Keratinocyte (primary cell): ENCODE results near the gene CCDC12. TPM values are rescaled to one million over a fixed set of nuclear protein-coding genes. Genes with fewer than 3 reads are reported as not detected.

Experiments
- DNase-seq: peaks from one replicate; pipeline ENCODE4 v3.0.0-alpha.2; 2011; ENCODE audit warnings: low read depth, missing footprints, low spot score
- FAIRE-seq: peaks from 2 replicates; lab custom pipeline; 2011; peaks lifted over from hg19 to GRCh38; lab: Jason Lieb, UNC
- H2AFZ ChIP-seq: 2 replicates; pipeline ENCODE4 v1.6.0; 2012; ENCODE audit warnings: low read length, control low read depth, inconsistent platforms; ENCODE audit not compliant: control insufficient read depth
- H3K27ac ChIP-seq: 2 replicates; pipeline ENCODE4 v1.5.1; 2011; ENCODE audit warnings: low read length; ENCODE audit not compliant: control insufficient read depth, insufficient read depth
- H3K27me3 ChIP-seq: 3 replicates; pipeline ENCODE4 v1.6.0; 2011; ENCODE audit warnings: low read length; ENCODE audit not compliant: control insufficient read depth, insufficient read depth; ENCODE audit errors: extremely low read depth
- H3K36me3 ChIP-seq, 2 experiments: 2 replicates in 1 of 2; 3 replicates in 1 of 2; pipeline ENCODE4 v1.5.1; 2011; ENCODE audit warnings: low read length in 2 of 2, mild to moderate bottlenecking in 1 of 2; ENCODE audit not compliant: control insufficient read depth in 2 of 2, insufficient read depth in 2 of 2; ENCODE audit errors: extremely low read depth in 1 of 2
- H3K4me1 ChIP-seq: 3 replicates; pipeline ENCODE4 v1.5.1; 2011; ENCODE audit warnings: low read length; ENCODE audit not compliant: control insufficient read depth, insufficient read depth; ENCODE audit errors: extremely low read depth
- H3K4me2 ChIP-seq: 3 replicates; pipeline ENCODE4 v1.6.0; 2011; ENCODE audit warnings: low read depth, low read length; ENCODE audit not compliant: control insufficient read depth, insufficient read depth; ENCODE audit errors: extremely low read depth
- H3K4me3 ChIP-seq, 3 experiments: fragments of 200-600 bp in 1 of 3; sonication (generic) in 1 of 3; 2 replicates in 2 of 3; 3 replicates in 1 of 3; pipeline ENCODE4 v1.5.1; 2011 to 2016; ENCODE audit warnings: low read length in 3 of 3, mild to moderate bottlenecking in 3 of 3, control low read depth in 2 of 3, inconsistent platforms in 1 of 3, low read depth in 1 of 3, mixed read lengths in 1 of 3, mixed run types in 1 of 3, moderate library complexity in 1 of 3; ENCODE audit not compliant: control insufficient read depth in 2 of 3, insufficient read depth in 2 of 3; ENCODE audit errors: extremely low read depth in 1 of 3
- H3K79me2 ChIP-seq: 2 replicates; pipeline ENCODE4 v1.6.0; 2012; ENCODE audit warnings: low read length; ENCODE audit not compliant: control insufficient read depth, insufficient read depth
- H3K9ac ChIP-seq: 3 replicates; pipeline ENCODE4 v1.6.0; 2011; ENCODE audit warnings: low read length; ENCODE audit not compliant: control insufficient read depth, insufficient read depth; ENCODE audit errors: extremely low read depth
- H3K9me1 ChIP-seq: 3 replicates; pipeline ENCODE4 v1.6.0; 2011; ENCODE audit warnings: low read length; ENCODE audit not compliant: control insufficient read depth, insufficient read depth; ENCODE audit errors: extremely low read depth
- H3K9me3 ChIP-seq: 2 replicates; pipeline ENCODE4 v1.5.1; 2012; ENCODE audit warnings: low read depth, low read length; ENCODE audit not compliant: control insufficient read depth
- H4K20me1 ChIP-seq: 3 replicates; pipeline ENCODE4 v1.6.0; 2011; ENCODE audit warnings: low read length; ENCODE audit not compliant: control insufficient read depth, insufficient read depth; ENCODE audit errors: extremely low read depth
- CTCF ChIP-seq, 3 experiments: IDR thresholded peaks in 1 of 3; conservative IDR thresholded peaks in 1 of 3; optimal IDR thresholded peaks in 1 of 3; 2 replicates in 2 of 3; 3 replicates in 1 of 3; pipeline versions ENCODE3 to v1.5.1; 2011; ENCODE audit warnings: low read length in 3 of 3, mild to moderate bottlenecking in 3 of 3, moderate library complexity in 2 of 3, control low read depth in 1 of 3, inconsistent platforms in 1 of 3; ENCODE audit not compliant: insufficient read depth in 2 of 3; ENCODE audit errors: extremely low read depth in 1 of 3
- EZH2 ChIP-seq: IDR thresholded peaks from one replicate; pipeline ENCODE4 v1.6.1; 2012; ENCODE audit warnings: inconsistent platforms, mild to moderate bottlenecking, low read length, moderate library complexity
- dilution Hi-C: fragments of 300-500 bp; cut with MboI; formaldehyde crosslinking; loops from one replicate; pipeline ENCODE4 v1.7.0; 2020; ENCODE audit warnings: low sequenced_read_pairs; ENCODE audit not compliant: extremely low pct_ligation_motif_present
- polyA plus RNA-seq, 5 experiments: library from polyadenylated mRNA; depleted of rRNA in 3 of 5; stranded (reverse) in 3 of 5; stranded (forward) in 1 of 5; unstranded in 1 of 5; fragments of >200 nt; gene quantifications; 1 replicate in 1 of 5; 2 replicates in 3 of 5; 3 replicates in 1 of 5; pipeline versions ENCODE4 v1.2.1 to v1.2.3, GENCODE V29; 2011 to 2012; ENCODE audit warnings: missing spikeins in 2 of 5, low read depth in 1 of 5, low replicate concordance in 1 of 5

Gene CCDC12
- polyA plus RNA-seq, 1 donor (not counting 4 experiments of a cell fraction or from before 2014, with no cell fraction given): 27.5 TPM

- Histone ChIP-seq H3K27ac (no peak overlapping the region), H3K4me3 (no peak overlapping the region), H3K4me2 (no peak overlapping the region), H3K9me1 (no peaks in the 10 kb centered on the region), H3K36me3 (peaks cover 61 to 66% of the 10 kb centered on the region in 2 experiments), H3K9ac (no peak overlapping the region), H3K9me3 (no peaks in the 10 kb centered on the region), H2AFZ (no peak overlapping the region), H3K27me3 (no peaks in the 10 kb centered on the region), H3K4me1 (no peaks in the 10 kb centered on the region), H4K20me1 (no peaks in the 10 kb centered on the region), H3K79me2 (peaks cover 10% of the 10 kb centered on the region)
- dilution Hi-C loops: no loop called here
- DNase-seq (no peak), FAIRE-seq (no peak)
- TF ChIP-seq CTCF (optimal IDR thresholded peaks at IDR 0.05 in 1 of 3, IDR thresholded peaks at IDR 0.05 in 1 of 3, conservative IDR thresholded peaks at IDR 0.05 in 1 of 3; ENCODE audit: extremely low read depth in 1 of 3, insufficient read depth in 2 of 3, low read length in 3 of 3) (no peak), EZH2 (no peak)
Measured at GRCh38 chr3:46922871-46923558, 53.5 kb downstream of the CCDC12 start.

GRCh38 chr3:46922426-46922825, 54.1 kb downstream of the CCDC12 start:
- dilution Hi-C loops: no loop called here

More at GRCh38 chr3:46922426-46922825, 54.1 kb downstream of the CCDC12 start:
- no peak overlapping the region for H3K4me2 ChIP-seq
- peaks cover 5% of the 10 kb centered on the region for H3K79me2 ChIP-seq
- H3K36me3 ChIP-seq: peaks cover 60 to 70% of the 10 kb centered on the region in 2 experiments
- no peak overlapping the region for H3K4me3 ChIP-seq
- TF ChIP-seq EZH2 (no peak), CTCF (optimal IDR thresholded peaks at IDR 0.05 in 1 of 3, IDR thresholded peaks at IDR 0.05 in 1 of 3, conservative IDR thresholded peaks at IDR 0.05 in 1 of 3; ENCODE audit: extremely low read depth in 1 of 3, insufficient read depth in 2 of 3, low read length in 3 of 3) (no peak)
- no peaks in the 10 kb centered on the region for H3K9me3 ChIP-seq
- H3K27me3 ChIP-seq: no peaks in the 10 kb centered on the region
- no peaks in the 10 kb centered on the region for H3K9me1 ChIP-seq
- H3K4me1 ChIP-seq: no peaks in the 10 kb centered on the region
- H2AFZ ChIP-seq: no peak overlapping the region
- no peak overlapping the region for H3K9ac ChIP-seq
- no peaks in the 10 kb centered on the region for H4K20me1 ChIP-seq
- FAIRE-seq (no peak), DNase-seq (no peak)
- H3K27ac ChIP-seq: no peak overlapping the region
